SKM-1 treated with dmso at 0.1 percent for 144 hours (cell line): Measurements from ENCODE around the gene ADCYAP1.

Experiments used
- DNase-seq: peaks from one replicate; lab custom pipeline; 2025; ENCODE audit not compliant: unreplicated experiment; lab: John Stamatoyannopoulos, UW

ADCYAP1 gene

GRCh38 chr18:908758-909724, 4.4 kb downstream of the ADCYAP1 start:
- no peak for DNase-seq

GRCh38 chr18:910247-910646, 5.6 kb downstream of the ADCYAP1 start:
- DNase-seq, result no peak

GRCh38 chr18:911025-911424, 6.4 kb downstream of the ADCYAP1 start:
- no peak for DNase-seq

- DNase-seq, result no peak
Measured at GRCh38 chr18:911486-911885, 6.8 kb downstream of the ADCYAP1 start.

GRCh38 chr18:916562-916961, 11.9 kb downstream of the ADCYAP1 start:
- no peak for DNase-seq

GRCh38 chr18:919078-919477, 14.4 kb downstream of the ADCYAP1 start:
- no peak for DNase-seq

- no peak for DNase-seq
Measured at GRCh38 chr18:923144-923866, 18.6 kb downstream of the ADCYAP1 start.

- no peak for DNase-seq
Measured at GRCh38 chr18:924987-925386, 20.3 kb downstream of the ADCYAP1 start.

GRCh38 chr18:926946-927345, 22.3 kb downstream of the ADCYAP1 start:
- no peak for DNase-seq

- DNase-seq, result no peak
Measured at GRCh38 chr18:933082-933481, 28.4 kb downstream of the ADCYAP1 start.

- no peak for DNase-seq
Measured at GRCh38 chr18:934518-935133, 30.0 kb downstream of the ADCYAP1 start.

- no peak for DNase-seq
Measured at GRCh38 chr18:936941-937340, 32.3 kb downstream of the ADCYAP1 start.

GRCh38 chr18:939166-939565, 34.5 kb downstream of the ADCYAP1 start:
- no peak for DNase-seq

GRCh38 chr18:939958-940357, 35.3 kb downstream of the ADCYAP1 start:
- no peak for DNase-seq

- DNase-seq, result no peak
Measured at GRCh38 chr18:941331-941730, 36.7 kb downstream of the ADCYAP1 start.

- DNase-seq, result no peak
Measured at GRCh38 chr18:944440-944839, 39.8 kb downstream of the ADCYAP1 start.

- no peak for DNase-seq
Measured at GRCh38 chr18:949724-950631, 45.3 kb downstream of the ADCYAP1 start.

- DNase-seq, result no peak
Measured at GRCh38 chr18:950882-951495, 46.3 kb downstream of the ADCYAP1 start.

GRCh38 chr18:955384-956066, 50.9 kb downstream of the ADCYAP1 start:
- DNase-seq, result no peak

GRCh38 chr18:957829-958228, 53.2 kb downstream of the ADCYAP1 start:
- no peak for DNase-seq
